Panc1 (cell line): ENCODE measurements around the gene METTL15.

Experiments
- CTCF ChIP-seq: fragments of 450-650 bp; IDR thresholded peaks from 2 replicates; pipeline ENCODE4 v1.5.1; 2017; ENCODE audit warnings: mild to moderate bottlenecking
- SIN3A ChIP-seq: IDR thresholded peaks from 2 replicates; pipeline ENCODE4 v1.6.1; 2012; ENCODE audit warnings: low read depth, mild to moderate bottlenecking, low read length, moderate library complexity, borderline replicate concordance; ENCODE audit not compliant: insufficient read depth

GRCh38 chr11:28347371-28347770, 239.2 kb downstream of the METTL15 start:
- TF ChIP-seq CTCF (no peak), SIN3A (no peak)
